ENCODE data around the gene AUTS2. TPM values are rescaled to one million over a fixed set of nuclear protein-coding genes. Genes with fewer than 3 reads are reported as not detected.

Gene AUTS2
- total and polyA plus RNA-seq, 4 donors: 4.9 to 24.4 (median 7.0) TPM

DNA sequence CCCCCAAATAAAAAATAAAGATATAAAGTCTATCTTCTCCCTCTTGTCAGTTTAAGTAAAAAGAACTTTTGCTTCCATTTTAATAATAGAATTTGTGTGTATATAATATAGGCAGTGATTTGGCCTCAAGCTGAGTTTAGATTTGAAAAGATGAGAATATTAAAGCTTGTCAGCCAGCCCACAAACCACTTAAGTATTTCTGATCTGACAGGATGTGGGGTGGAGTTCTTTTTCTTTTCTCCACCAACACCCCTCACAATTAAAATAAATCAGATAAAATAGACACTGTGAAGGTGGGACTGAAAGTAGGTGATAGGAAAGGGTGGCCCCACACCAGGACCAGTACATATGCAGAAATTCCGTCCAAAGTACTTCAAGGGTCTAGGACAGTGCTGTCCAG lies 714.1 kb downstream of the AUTS2 start:
- no peaks in the 10 kb centered on the region for H3K36me3 ChIP-seq (ENCODE audit: control insufficient read depth in 4 of 4, insufficient read depth in 3 of 4, low read depth in 1 of 4, low read length in 3 of 4)
- no peaks in the 10 kb centered on the region for H3K9me3 ChIP-seq (ENCODE audit: control insufficient read depth in 4 of 4, low read length in 3 of 4)
- no peaks in the 10 kb centered on the region for H3K4me1 ChIP-seq (ENCODE audit: control insufficient read depth in 4 of 4, insufficient read depth in 4 of 4, low read length in 3 of 4)
- no peaks in the 10 kb centered on the region for H3K27me3 ChIP-seq (ENCODE audit: control insufficient read depth in 4 of 4, insufficient read depth in 4 of 4, low read length in 3 of 4)
- DNase-seq (ENCODE audit: low spot score): no peak
- H3K27ac ChIP-seq (ENCODE audit: low read depth in 1 of 2, low read length in 2 of 2): no peak overlapping the region
- 86% methylated on average over 1 of the region's 1 CpG for WGBS
- TF ChIP-seq, protein P1, sequence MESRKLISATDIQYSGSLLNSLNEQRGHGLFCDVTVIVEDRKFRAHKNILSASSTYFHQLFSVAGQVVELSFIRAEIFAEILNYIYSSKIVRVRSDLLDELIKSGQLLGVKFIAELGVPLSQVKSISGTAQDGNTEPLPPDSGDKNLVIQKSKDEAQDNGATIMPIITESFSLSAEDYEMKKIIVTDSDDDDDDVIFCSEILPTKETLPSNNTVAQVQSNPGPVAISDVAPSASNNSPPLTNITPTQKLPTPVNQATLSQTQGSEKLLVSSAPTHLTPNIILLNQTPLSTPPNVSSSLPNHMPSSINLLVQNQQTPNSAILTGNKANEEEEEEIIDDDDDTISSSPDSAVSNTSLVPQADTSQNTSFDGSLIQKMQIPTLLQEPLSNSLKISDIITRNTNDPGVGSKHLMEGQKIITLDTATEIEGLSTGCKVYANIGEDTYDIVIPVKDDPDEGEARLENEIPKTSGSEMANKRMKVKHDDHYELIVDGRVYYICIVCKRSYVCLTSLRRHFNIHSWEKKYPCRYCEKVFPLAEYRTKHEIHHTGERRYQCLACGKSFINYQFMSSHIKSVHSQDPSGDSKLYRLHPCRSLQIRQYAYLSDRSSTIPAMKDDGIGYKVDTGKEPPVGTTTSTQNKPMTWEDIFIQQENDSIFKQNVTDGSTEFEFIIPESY (IDR thresholded peaks at IDR 0.05): no peak
- TF ChIP-seq YY1 (IDR thresholded peaks at IDR 0.05) (no peak), EGR1 (IDR thresholded peaks at IDR 0.05; ENCODE audit: low read depth in 2 of 2) (no peak), FOXA2 (IDR thresholded peaks at IDR 0.05) (no peak), FOXA1 (IDR thresholded peaks at IDR 0.05) (no peak), TAF1 (conservative IDR thresholded peaks at IDR 0.05) (no peak), HNF4A (conservative IDR thresholded peaks at IDR 0.05) (no peak), NR2F2 (IDR thresholded peaks at IDR 0.05) (no peak), RAD21 (IDR thresholded peaks at IDR 0.05) (no peak), SP1 (IDR thresholded peaks at IDR 0.05) (no peak), GABPA (IDR thresholded peaks at IDR 0.05 in 1 of 2, conservative IDR thresholded peaks at IDR 0.05 in 1 of 2) (no peak), JUND (IDR thresholded peaks at IDR 0.05) (no peak), HNF4G (IDR thresholded peaks at IDR 0.05) (no peak), RXRA (IDR thresholded peaks at IDR 0.05) (no peak)
- TF ChIP-seq, protein P2, sequence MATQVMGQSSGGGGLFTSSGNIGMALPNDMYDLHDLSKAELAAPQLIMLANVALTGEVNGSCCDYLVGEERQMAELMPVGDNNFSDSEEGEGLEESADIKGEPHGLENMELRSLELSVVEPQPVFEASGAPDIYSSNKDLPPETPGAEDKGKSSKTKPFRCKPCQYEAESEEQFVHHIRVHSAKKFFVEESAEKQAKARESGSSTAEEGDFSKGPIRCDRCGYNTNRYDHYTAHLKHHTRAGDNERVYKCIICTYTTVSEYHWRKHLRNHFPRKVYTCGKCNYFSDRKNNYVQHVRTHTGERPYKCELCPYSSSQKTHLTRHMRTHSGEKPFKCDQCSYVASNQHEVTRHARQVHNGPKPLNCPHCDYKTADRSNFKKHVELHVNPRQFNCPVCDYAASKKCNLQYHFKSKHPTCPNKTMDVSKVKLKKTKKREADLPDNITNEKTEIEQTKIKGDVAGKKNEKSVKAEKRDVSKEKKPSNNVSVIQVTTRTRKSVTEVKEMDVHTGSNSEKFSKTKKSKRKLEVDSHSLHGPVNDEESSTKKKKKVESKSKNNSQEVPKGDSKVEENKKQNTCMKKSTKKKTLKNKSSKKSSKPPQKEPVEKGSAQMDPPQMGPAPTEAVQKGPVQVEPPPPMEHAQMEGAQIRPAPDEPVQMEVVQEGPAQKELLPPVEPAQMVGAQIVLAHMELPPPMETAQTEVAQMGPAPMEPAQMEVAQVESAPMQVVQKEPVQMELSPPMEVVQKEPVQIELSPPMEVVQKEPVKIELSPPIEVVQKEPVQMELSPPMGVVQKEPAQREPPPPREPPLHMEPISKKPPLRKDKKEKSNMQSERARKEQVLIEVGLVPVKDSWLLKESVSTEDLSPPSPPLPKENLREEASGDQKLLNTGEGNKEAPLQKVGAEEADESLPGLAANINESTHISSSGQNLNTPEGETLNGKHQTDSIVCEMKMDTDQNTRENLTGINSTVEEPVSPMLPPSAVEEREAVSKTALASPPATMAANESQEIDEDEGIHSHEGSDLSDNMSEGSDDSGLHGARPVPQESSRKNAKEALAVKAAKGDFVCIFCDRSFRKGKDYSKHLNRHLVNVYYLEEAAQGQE (IDR thresholded peaks at IDR 0.05): no peak
- TF ChIP-seq, protein P3, sequence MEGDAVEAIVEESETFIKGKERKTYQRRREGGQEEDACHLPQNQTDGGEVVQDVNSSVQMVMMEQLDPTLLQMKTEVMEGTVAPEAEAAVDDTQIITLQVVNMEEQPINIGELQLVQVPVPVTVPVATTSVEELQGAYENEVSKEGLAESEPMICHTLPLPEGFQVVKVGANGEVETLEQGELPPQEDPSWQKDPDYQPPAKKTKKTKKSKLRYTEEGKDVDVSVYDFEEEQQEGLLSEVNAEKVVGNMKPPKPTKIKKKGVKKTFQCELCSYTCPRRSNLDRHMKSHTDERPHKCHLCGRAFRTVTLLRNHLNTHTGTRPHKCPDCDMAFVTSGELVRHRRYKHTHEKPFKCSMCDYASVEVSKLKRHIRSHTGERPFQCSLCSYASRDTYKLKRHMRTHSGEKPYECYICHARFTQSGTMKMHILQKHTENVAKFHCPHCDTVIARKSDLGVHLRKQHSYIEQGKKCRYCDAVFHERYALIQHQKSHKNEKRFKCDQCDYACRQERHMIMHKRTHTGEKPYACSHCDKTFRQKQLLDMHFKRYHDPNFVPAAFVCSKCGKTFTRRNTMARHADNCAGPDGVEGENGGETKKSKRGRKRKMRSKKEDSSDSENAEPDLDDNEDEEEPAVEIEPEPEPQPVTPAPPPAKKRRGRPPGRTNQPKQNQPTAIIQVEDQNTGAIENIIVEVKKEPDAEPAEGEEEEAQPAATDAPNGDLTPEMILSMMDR (IDR thresholded peaks at IDR 0.05; ENCODE audit: low read depth, low read length, missing input control): no peak
- TF ChIP-seq, protein P4, sequence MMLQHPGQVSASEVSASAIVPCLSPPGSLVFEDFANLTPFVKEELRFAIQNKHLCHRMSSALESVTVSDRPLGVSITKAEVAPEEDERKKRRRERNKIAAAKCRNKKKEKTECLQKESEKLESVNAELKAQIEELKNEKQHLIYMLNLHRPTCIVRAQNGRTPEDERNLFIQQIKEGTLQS (IDR thresholded peaks at IDR 0.05): no peak
- TF ChIP-seq, protein P5, sequence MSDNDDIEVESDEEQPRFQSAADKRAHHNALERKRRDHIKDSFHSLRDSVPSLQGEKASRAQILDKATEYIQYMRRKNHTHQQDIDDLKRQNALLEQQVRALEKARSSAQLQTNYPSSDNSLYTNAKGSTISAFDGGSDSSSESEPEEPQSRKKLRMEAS (IDR thresholded peaks at IDR 0.05): no peak
- H3K9ac ChIP-seq (ENCODE audit: low read depth in 1 of 2, low read length in 2 of 2): no peak overlapping the region
- no peak overlapping the region for H3K4me3 ChIP-seq (ENCODE audit: low read depth in 1 of 3, low read length in 3 of 3)
